ENCODE results near the gene MPPED1. TPM values are rescaled to one million over a fixed set of nuclear protein-coding genes. Genes with fewer than 3 reads are reported as not detected.

MPPED1 gene
- total RNA-seq, 1 donor from 2014 or later, result not detected

DNA sequence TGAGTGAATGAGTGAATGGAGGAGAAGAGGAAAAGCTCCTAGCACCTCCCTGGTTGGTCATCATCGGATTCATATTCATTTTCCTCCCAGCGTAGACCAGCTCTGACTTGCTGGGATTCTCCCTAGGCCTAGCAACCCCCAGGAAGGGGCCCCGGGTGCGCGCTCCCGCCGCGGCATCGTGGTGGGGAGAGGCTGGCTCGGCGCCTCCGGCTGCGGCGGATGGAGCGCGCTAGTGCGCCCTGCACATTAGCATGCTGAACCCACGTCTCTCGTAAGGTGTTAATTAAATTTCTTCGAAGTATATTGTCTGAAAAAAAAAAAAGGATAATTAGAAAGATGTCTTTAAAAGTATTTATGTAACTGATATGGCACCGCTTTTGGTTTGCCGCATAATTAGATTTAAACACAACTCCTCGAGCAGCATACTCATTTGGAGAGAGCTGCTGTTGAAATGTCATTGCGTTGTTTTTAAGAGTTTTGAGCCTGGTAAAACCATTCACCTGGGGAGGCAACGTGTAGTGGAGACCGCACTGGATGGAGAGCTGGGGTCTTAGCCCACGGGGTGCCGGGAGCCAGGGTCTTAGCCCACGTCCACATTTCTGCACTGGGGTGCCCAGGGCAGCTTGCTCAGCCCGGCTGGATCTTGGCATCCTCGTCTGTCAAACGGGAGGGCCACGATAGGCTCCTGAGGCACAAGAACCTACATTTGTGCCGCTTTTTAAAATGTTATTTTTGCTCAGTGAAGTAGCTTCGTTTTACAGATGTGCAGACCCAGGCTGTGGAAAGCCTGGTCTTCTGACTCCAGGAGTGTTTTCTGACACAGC, 21.8 kb downstream of the MPPED1 start:
- no peaks in the 10 kb centered on the region for H3K36me3 ChIP-seq
- no peaks in the 10 kb centered on the region for H3K4me1 ChIP-seq
- no peaks in the 10 kb centered on the region for H3K9me3 ChIP-seq (replicated peaks)
- no peak overlapping the region for H3K4me3 ChIP-seq
- no peak overlapping the region for H3K27ac ChIP-seq (replicated peaks)
- peaks cover 95% of the 10 kb centered on the region for H3K27me3 ChIP-seq (ENCODE audit: low read depth)
- DNase-seq, result no peak
- TF ChIP-seq CTCF (IDR thresholded peaks at IDR 0.05; ENCODE audit: borderline replicate concordance), result no peak
- intact Hi-C loops (cut with micrococcal nuclease), result no loop called here

GRCh38 chr22:43434275-43434927, 22.6 kb downstream of the MPPED1 start:
- H3K4me3 ChIP-seq, result no peak overlapping the region
- intact Hi-C loops (cut with micrococcal nuclease), result no loop called here
- no peaks in the 10 kb centered on the region for H3K4me1 ChIP-seq
- TF ChIP-seq CTCF (IDR thresholded peaks at IDR 0.05; ENCODE audit: borderline replicate concordance), result no peak
- H3K36me3 ChIP-seq, result no peaks in the 10 kb centered on the region
- H3K27me3 ChIP-seq (ENCODE audit: low read depth), result peaks cover 95% of the 10 kb centered on the region
- no peak overlapping the region for H3K27ac ChIP-seq (replicated peaks)
- H3K9me3 ChIP-seq (replicated peaks), result no peaks in the 10 kb centered on the region
- no peak for DNase-seq

DNA sequence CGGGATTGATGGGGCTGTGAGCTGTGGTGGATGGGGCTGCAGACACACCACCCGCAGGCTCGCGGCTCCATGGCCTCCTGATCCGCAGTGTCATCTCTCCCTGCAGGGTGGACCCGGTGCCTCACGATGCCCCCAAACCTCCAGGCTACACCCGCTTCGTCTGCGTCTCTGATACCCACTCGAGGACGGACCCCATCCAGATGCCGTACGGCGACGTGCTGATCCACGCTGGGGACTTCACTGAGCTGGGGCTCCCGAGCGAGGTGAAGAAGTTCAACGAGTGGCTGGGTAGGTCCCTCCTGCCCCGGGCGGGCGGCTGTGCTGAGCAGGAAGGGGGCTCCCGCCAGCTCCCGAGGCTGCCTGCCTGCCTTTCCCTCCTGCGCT, 23.1 kb downstream of the MPPED1 start:
- Histone ChIP-seq H3K36me3 (no peaks in the 10 kb centered on the region), H3K9me3 (replicated peaks) (no peaks in the 10 kb centered on the region), H3K4me1 (no peaks in the 10 kb centered on the region), H3K4me3 (no peak overlapping the region), H3K27me3 (ENCODE audit: low read depth) (peaks cover 95% of the 10 kb centered on the region), H3K27ac (replicated peaks) (no peak overlapping the region)
- no peak for DNase-seq
- no peak for TF ChIP-seq CTCF (IDR thresholded peaks at IDR 0.05; ENCODE audit: borderline replicate concordance)
- intact Hi-C loops (cut with micrococcal nuclease), result no loop called here

DNA sequence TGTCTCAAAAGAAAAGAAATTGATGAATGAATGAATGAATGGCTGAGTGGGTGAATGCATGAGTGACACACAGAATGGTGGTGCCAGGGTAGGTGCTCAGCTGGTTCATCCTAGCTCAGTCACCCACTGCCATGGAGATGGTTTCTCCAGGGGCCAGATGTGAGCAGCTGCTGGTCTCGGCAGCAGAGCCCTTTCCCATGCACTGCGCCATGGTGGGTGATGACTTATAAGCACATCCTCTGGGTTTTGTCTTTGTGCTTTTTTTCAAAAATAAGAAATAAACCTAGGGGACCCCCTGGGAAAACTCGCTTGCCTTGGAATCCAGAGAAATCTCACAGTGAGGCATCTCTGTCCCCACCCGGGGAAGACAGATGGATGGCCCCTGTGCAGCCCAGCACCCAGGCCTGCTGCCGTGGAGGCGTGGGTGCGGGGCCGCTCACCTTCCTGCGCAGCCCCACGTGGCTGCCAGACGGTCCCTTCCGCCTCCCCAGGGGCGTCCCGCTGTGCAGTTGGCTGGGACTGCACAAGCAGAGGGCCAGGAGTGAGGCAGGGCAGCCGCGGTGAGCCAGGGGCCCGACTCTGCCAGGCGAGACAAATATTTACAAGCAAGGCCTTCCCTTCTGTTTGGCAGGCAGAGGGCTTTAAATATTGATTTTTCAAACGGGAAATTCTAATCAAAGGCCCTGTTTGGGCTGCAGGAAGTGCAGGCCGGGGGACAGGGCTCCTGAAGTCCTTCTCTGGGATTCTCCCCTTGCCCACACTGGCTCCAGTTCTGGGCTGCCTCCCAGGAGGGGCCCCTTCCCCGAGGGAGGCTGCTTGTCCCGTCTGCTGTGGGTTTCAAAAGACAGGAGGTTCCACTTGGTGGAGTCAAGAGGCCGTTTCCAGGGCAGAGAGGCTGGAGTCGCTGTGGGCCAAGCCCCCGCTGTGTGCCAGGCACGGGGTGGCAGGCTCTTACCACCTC, 24.3 kb downstream of the MPPED1 start:
- no peak overlapping the region for H3K27ac ChIP-seq (replicated peaks)
- no peak for TF ChIP-seq CTCF (IDR thresholded peaks at IDR 0.05; ENCODE audit: borderline replicate concordance)
- H3K27me3 ChIP-seq (ENCODE audit: low read depth), result peaks cover 97% of the 10 kb centered on the region

DNA sequence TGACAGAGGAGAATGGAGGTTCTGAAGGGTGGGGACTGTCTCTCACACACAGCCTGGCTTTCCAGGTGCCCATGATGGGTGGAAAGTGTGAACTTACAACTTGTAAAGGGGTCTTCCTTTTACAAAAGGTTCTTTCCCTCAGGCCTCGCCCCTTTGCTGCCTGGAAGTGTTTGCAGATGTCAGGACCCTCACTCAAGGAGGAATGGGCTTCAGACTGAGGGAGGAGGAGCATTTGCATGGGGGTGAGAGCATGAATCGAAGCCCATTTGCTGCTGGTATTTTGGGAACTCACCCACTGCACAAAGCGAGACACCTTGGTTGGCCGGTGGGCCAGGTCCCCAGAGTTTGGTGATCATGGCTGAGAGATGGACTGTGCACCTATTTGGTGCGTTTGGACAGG, 25.1 kb downstream of the MPPED1 start:
- Histone ChIP-seq H3K27ac (replicated peaks) (no peak overlapping the region), H3K9me3 (replicated peaks) (no peaks in the 10 kb centered on the region), H3K4me3 (no peak overlapping the region), H3K36me3 (no peaks in the 10 kb centered on the region), H3K4me1 (no peaks in the 10 kb centered on the region), H3K27me3 (ENCODE audit: low read depth) (peaks cover 97% of the 10 kb centered on the region)
- no peak for DNase-seq
- TF ChIP-seq CTCF (IDR thresholded peaks at IDR 0.05; ENCODE audit: borderline replicate concordance), result no peak
- intact Hi-C loops (cut with micrococcal nuclease), result no loop called here

More for the DNA sequence above, 24.3 kb downstream of the MPPED1 start:
- DNase-seq, result no peak
- Histone ChIP-seq H3K36me3 (no peaks in the 10 kb centered on the region), H3K4me3 (no peak overlapping the region), H3K9me3 (replicated peaks) (no peaks in the 10 kb centered on the region), H3K4me1 (no peaks in the 10 kb centered on the region)
- intact Hi-C loops (cut with micrococcal nuclease), result no loop called here

Data from left ventricle myocardium inferior (tissue), 1 donor.